HG02759 (cell line): Measurements from ENCODE around the gene PEDS1.
"Not testable (repeated sequence)": the region's sequence is repeated elsewhere in the genome, so short reads cannot be mapped to it uniquely, and the experiment has no call there.

Experiments
- ATAC-seq: cut with Tn5 transposase; IDR thresholded peaks from one replicate; pipeline ENCODE4 v1.9.1; 2021; ENCODE audit warnings: mild to moderate bottlenecking, moderate library complexity; ENCODE audit not compliant: unreplicated experiment

The PEDS1 gene

GRCh38 chr20:50153500-50154377 is at the start of gene PEDS1:
PEDS1 (minus strand) TSS chr20:50153723; CDS start chr20:50153637, 86 bp downstream.
- peak; percentile 96 for ATAC-seq

- ATAC-seq = no peak
Observed at GRCh38 chr20:50202677-50203076, 49.2 kb upstream of the PEDS1 start.

GRCh38 chr20:50201710-50202109 is 48.2 kb upstream of the PEDS1 start:
- not testable (repeated sequence) for ATAC-seq

DNA sequence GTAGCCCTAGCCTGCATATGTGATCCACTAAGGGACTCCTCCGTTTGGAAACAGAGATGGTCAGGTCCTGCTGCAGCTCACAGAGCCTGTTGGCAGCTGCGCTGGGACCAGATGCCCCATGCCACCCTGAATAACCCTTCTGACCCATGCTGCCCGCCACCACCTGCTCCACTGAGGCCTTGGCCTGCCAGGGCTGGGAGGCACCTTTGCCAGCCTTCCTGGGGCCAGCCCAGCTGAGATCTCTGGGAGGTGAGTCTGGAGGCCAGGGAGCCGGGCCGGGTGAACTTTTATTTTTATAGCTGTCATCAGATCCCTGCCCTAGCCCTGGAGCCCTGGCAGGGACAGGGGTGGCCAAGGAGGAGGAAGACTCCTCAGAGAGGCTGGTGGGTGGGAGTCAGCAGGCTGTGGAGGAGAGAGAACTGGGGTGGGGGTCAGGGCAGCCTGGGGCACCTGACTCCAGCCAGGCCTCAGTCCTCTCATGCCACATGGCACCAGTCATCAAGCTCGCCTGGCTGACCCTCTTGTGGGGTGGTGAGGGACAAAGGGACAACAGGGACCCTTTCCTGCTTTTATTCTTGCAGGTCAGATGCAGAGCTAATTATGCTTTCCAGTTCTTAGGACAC is 47.1 kb upstream of the PEDS1 start:
- ATAC-seq = no peak

DNA sequence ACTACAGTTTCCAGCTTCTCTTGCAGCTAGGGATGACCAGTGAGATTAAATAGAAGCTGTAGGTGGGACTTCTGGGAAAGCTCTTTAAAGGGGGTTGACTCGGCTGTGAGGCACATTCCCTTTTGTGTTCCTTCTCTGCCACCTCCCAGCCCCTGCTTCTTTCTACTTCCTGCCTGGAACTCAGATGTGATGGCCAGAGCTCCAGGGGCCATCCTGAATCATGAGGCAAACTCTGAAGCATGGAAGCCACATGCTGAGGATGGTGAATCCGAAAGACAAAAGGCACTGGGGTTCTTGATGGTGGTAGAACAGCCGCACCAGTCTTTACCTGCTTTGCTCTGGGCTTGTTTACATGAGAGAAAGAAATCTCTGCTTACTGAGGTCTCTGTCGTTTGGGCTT is 46.2 kb upstream of the PEDS1 start:
- no peak for ATAC-seq

- ATAC-seq = no peak
Observed at GRCh38 chr20:50198716-50199115, 45.2 kb upstream of the PEDS1 start.

GRCh38 chr20:50198180-50198666 is 44.7 kb upstream of the PEDS1 start:
- ATAC-seq = no peak

- no peak for ATAC-seq
Observed at GRCh38 chr20:50197463-50198179, 44.1 kb upstream of the PEDS1 start.

- no peak for ATAC-seq
Observed at GRCh38 chr20:50196896-50197295, 43.4 kb upstream of the PEDS1 start.

GRCh38 chr20:50196248-50196647 is 42.7 kb upstream of the PEDS1 start:
- ATAC-seq = no peak

DNA sequence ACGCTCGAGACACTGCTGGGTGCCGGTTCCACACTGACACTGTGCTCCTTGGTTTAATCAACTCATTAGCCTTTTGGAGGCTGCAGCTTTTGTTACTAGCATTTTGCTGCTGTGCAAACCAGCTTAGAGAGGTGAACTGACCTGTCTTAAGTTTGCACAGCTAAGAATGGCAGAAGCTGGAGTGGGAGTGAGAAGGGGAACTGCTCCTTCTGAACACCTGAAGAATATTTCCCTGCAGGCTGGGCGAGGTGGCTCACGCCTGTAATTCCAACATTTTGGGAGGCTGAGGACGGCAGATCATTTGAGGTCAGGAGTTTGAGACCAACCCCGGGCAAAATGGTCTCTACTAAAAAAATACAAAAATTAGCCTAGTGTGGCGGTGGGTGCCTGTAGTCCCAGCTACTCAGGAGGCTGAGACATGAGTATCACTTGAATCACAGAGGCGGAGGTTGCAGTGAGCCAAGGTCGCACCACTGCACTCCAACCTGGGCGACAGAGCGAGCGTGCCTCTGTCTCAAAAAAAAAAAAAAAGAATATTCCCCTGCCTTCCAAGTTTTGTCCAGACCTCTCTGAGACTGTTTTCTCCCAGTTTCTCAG is 42.1 kb upstream of the PEDS1 start:
- ATAC-seq = no peak

DNA sequence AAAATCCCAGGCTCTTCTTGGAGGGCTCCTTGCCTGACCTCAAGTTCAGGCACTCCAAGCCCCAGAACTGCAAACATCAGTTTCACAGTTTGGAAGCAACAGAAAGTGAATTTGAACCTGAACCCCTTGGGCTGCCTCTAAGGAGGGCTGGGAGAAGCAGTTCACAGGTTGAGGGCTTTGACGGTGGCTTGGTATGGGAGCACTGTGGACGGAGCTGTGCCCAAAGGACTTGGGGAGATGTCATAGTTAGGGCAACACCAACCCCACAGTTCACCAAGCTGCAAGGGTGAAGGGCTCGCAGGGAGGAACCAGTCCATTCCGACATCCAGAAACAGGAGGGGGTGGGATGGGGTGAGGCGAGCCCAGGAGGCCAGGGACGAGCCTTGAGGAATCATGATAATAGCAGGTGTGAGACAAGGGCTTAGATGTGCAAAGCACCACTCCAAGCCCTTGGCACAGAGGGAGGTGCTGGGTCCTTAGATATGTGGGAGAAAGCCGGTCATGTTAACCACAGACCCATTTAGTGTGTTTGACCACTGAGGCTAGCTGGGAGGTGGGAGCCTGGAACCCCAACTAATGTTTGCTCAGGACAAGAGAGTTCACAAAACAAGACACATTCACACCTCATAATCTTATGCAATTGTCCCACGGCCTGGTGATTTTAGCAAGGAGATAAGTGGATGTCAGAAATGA is 41.5 kb upstream of the PEDS1 start:
- no peak for ATAC-seq

- no peak for ATAC-seq
Observed at GRCh38 chr20:50194422-50194830, 40.9 kb upstream of the PEDS1 start.

- ATAC-seq = no peak
Observed at GRCh38 chr20:50193836-50194421, 40.4 kb upstream of the PEDS1 start.

DNA sequence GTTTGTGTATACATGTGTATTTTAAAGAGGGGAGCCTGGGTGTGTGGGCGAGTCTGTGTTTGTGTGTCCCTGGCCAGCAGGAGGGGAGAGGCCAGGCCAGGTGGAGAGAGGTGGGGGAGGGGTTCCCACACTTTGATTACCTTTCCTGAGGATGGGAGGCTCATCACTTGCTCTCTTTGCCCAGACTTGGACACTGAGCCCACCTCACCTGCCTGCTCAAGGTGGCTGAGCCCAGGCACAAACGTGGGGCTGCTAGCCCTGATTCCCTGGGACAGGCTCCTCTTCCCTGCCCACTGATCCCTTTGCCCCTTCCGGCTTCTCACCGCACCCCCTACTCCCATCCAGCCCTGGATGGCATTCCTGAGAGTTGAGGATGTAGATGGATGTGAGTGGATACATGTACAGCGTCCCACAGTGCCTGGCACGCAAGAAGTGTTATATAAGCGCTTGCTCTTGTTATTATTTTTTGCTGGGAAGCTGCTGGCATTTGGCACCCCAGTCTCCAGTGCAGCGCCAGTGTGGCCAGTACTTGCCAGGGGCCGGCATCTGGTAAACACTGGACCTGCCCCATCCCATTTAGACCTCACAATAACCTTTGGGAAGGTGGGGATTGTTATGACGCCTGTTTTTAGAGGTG is 39.8 kb upstream of the PEDS1 start:
- no peak for ATAC-seq

GRCh38 chr20:50192364-50193198 is 39.1 kb upstream of the PEDS1 start:
- no peak for ATAC-seq

DNA sequence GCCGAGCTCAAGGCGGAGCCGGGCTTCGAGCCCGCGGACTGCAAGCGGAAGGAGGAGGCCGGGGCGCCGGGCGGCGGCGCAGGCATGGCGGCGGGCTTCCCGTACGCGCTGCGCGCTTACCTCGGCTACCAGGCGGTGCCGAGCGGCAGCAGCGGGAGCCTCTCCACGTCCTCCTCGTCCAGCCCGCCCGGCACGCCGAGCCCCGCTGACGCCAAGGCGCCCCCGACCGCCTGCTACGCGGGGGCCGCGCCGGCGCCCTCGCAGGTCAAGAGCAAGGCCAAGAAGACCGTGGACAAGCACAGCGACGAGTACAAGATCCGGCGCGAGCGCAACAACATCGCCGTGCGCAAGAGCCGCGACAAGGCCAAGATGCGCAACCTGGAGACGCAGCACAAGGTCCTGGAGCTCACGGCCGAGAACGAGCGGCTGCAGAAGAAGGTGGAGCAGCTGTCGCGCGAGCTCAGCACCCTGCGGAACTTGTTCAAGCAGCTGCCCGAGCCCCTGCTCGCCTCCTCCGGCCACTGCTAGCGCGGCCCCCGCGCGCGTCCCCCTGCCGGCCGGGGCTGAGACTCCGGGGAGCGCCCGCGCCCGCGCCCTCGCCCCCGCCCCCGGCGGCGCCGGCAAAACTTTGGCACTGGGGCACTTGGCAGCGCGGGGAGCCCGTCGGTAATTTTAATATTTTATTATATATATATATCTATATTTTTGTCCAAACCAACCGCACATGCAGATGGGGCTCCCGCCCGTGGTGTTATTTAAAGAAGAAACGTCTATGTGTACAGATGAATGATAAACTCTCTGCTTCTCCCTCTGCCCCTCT is 38.2 kb upstream of the PEDS1 start:
- peak; percentile 31 for ATAC-seq

DNA sequence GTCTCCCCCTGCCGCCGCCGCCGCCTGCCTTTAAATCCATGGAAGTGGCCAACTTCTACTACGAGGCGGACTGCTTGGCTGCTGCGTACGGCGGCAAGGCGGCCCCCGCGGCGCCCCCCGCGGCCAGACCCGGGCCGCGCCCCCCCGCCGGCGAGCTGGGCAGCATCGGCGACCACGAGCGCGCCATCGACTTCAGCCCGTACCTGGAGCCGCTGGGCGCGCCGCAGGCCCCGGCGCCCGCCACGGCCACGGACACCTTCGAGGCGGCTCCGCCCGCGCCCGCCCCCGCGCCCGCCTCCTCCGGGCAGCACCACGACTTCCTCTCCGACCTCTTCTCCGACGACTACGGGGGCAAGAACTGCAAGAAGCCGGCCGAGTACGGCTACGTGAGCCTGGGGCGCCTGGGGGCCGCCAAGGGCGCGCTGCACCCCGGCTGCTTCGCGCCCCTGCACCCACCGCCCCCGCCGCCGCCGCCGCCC is 37.6 kb upstream of the PEDS1 start:
- ATAC-seq = peak; percentile 32
